Measurements from ENCODE around the gene WTIP. TPM values are rescaled to one million over a fixed set of nuclear protein-coding genes. Genes with fewer than 3 reads are reported as not detected.

The WTIP gene
- 22.6 to 35.1 TPM (median 33.4 TPM) in 5 replicates for total RNA-seq (2022; extraction: Qiagen RNA extraction)

GRCh38 chr19:34480971-34481841 is at the start of gene WTIP:
Gene WTIP, plus strand, starts transcription at chr19:34481758. Its CDS starts 217 bp downstream, at chr19:34481975.

Other genes starting within 250 kb of the WTIP start
- 8.7 to 14.1 TPM (median 12.3 TPM) in 5 replicates for gene GARRE1, start 227.2 kb upstream of the WTIP start, total RNA-seq (2022; extraction: Qiagen RNA extraction)
- gene GPI, start 116.6 kb upstream of the WTIP start, total RNA-seq (2022; extraction: Qiagen RNA extraction) = 654 to 735 TPM (median 723 TPM) in 5 replicates
- 29.3 to 37.4 TPM (median 36.3 TPM) in 5 replicates for gene PDCD2L, start 77.4 kb upstream of the WTIP start, total RNA-seq (2022; extraction: Qiagen RNA extraction)
- gene UBA2, start 53.4 kb upstream of the WTIP start, total RNA-seq (2022; extraction: Qiagen RNA extraction) = 228 to 398 TPM (median 256 TPM) in 5 replicates
- 0.05 to 0.28 TPM (median 0.15 TPM) in 3 of 5 replicates, not detected in the others for gene SCGB2B2, start 195.4 kb downstream of the WTIP start, total RNA-seq (2022; extraction: Qiagen RNA extraction)
- 15.5 to 19.1 TPM (median 17.1 TPM) in 5 replicates for gene ZNF302, start 195.9 kb downstream of the WTIP start, total RNA-seq (2022; extraction: Qiagen RNA extraction)

Measured in A549 treated with CORT108297 at 1 μM for 4 hours (cell line).